Esophagus squamous epithelium (tissue), 4 donors: ENCODE data around the gene RELN.

Experiments used
- POLR2A ChIP-seq, 4 donors: fragments of 450-650 bp; IDR thresholded peaks; one replicate each; pipeline ENCODE4 v1.6.1; 2017; ENCODE audit warnings: antibody characterized with exemption in 4 of 4, mild to moderate bottlenecking in 4 of 4, moderate library complexity in 3 of 4
- TF ChIP-seq, protein P1 (sequence below), 6 experiments: fragments of 450-650 bp in 4 of 6; fragments of 200-600 bp in 2 of 6; sonication (generic) in 2 of 6; IDR thresholded peaks; one replicate each; pipeline ENCODE4 v1.5.1; 2016 to 2019; ENCODE audit warnings: antibody characterized with exemption in 6 of 6, mild to moderate bottlenecking in 4 of 6, moderate library complexity in 4 of 6

DNA sequence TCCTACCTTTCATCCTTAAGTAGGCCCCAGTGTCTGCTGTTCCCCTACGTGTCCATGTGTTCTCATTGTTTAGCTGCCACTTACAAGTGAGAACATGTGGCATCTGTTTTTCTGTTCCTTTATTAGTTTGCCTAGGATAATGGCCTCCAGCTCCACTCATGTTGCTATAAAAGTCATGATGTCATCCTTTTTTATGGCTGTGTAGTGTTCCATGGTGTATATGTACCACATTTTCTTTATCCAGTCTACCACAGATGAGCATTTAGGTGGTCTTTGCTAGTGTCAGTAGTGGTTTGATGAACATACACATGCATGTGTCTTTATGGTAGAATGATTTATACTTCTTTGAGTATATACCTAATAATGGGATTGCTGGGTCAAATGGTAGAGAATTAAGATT lies 397.3 kb downstream of the RELN start:
- TF ChIP-seq, protein P1, sequence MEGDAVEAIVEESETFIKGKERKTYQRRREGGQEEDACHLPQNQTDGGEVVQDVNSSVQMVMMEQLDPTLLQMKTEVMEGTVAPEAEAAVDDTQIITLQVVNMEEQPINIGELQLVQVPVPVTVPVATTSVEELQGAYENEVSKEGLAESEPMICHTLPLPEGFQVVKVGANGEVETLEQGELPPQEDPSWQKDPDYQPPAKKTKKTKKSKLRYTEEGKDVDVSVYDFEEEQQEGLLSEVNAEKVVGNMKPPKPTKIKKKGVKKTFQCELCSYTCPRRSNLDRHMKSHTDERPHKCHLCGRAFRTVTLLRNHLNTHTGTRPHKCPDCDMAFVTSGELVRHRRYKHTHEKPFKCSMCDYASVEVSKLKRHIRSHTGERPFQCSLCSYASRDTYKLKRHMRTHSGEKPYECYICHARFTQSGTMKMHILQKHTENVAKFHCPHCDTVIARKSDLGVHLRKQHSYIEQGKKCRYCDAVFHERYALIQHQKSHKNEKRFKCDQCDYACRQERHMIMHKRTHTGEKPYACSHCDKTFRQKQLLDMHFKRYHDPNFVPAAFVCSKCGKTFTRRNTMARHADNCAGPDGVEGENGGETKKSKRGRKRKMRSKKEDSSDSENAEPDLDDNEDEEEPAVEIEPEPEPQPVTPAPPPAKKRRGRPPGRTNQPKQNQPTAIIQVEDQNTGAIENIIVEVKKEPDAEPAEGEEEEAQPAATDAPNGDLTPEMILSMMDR (IDR thresholded peaks at IDR 0.05): no peak
- TF ChIP-seq POLR2A (IDR thresholded peaks at IDR 0.05): no peak
